Measurements from ENCODE around the gene KAT8. TPM values are rescaled to one million over a fixed set of nuclear protein-coding genes. Genes with fewer than 3 reads are reported as not detected.

KAT8 gene
- total RNA-seq, 4 donors from 2014 or later: 69.7 to 116 (median 81.7) TPM

GRCh38 chr16:31083081-31083480, 34.4 kb upstream of the KAT8 start:
- TF ChIP-seq CTCF (IDR thresholded peaks at IDR 0.05) (no peak), POLR2A (IDR thresholded peaks at IDR 0.05) (no peak)
- no peak overlapping the region for H3K4me3 ChIP-seq (ENCODE audit: low read depth, poor library complexity, severe bottlenecking)
- 69% methylated on average over 9 of the region's 9 CpGs for WGBS, 2 donors
- DNase-seq (ENCODE audit: low spot score in 2 of 2): no peak
- intact Hi-C loops (cut with DNase I; ENCODE audit: low total_unique reads): no loop called here

GRCh38 chr16:31083556-31083955, 33.9 kb upstream of the KAT8 start:
- no peak overlapping the region for H3K4me3 ChIP-seq (ENCODE audit: low read depth, poor library complexity, severe bottlenecking)
- DNase-seq (ENCODE audit: low spot score in 2 of 2): no peak
- WGBS, 2 donors: 71 to 76% methylated on average over 5 of the region's 5 CpGs
- intact Hi-C loops (cut with DNase I; ENCODE audit: low total_unique reads): no loop called here
- TF ChIP-seq POLR2A (IDR thresholded peaks at IDR 0.05) (no peak), CTCF (IDR thresholded peaks at IDR 0.05) (no peak)

- 86 to 88% methylated on average over 13 of the region's 13 CpGs for WGBS, 2 donors
- intact Hi-C loops (cut with DNase I; ENCODE audit: low total_unique reads): no loop called here
- no peak overlapping the region for H3K4me3 ChIP-seq (ENCODE audit: low read depth, poor library complexity, severe bottlenecking)
- no peak for DNase-seq (ENCODE audit: low spot score in 2 of 2)
- TF ChIP-seq CTCF (IDR thresholded peaks at IDR 0.05) (no peak), POLR2A (IDR thresholded peaks at IDR 0.05) (no peak)
These were observed 33.5 kb upstream of the KAT8 start for GRCh38 chr16:31083981-31084380.

GRCh38 chr16:31084584-31085302, 32.7 kb upstream of the KAT8 start:
- intact Hi-C loops (cut with DNase I; ENCODE audit: low total_unique reads): no loop called here
- TF ChIP-seq CTCF (IDR thresholded peaks at IDR 0.05) (no peak), POLR2A (IDR thresholded peaks at IDR 0.05) (no peak)
- no peak overlapping the region for H3K4me3 ChIP-seq (ENCODE audit: low read depth, poor library complexity, severe bottlenecking)
- DNase-seq (ENCODE audit: low spot score in 2 of 2): no peak
- 83 to 93% methylated on average over 15 to 16 of the region's 16 CpGs for WGBS, 2 donors

GRCh38 chr16:31085411-31085810, 32.1 kb upstream of the KAT8 start:
- DNase-seq (ENCODE audit: low spot score in 2 of 2): no peak
- H3K4me3 ChIP-seq (ENCODE audit: low read depth, poor library complexity, severe bottlenecking): no peak overlapping the region
- intact Hi-C loops (cut with DNase I; ENCODE audit: low total_unique reads): no loop called here
- WGBS, 2 donors: 50 to 53% methylated on average over 8 of the region's 8 CpGs
- TF ChIP-seq POLR2A (IDR thresholded peaks at IDR 0.05) (no peak), CTCF (IDR thresholded peaks at IDR 0.05) (no peak)
